HG03439 (cell line): ENCODE data around the gene TMEM14C.
A peak's percentile ranks its signal among the peaks of the same experiment; 100 is the strongest.
"Not testable (repeated sequence)": the region's sequence is repeated elsewhere in the genome, so short reads cannot be mapped to it uniquely, and the experiment has no call there.

Experiments used
- ATAC-seq: cut with Tn5 transposase; IDR thresholded peaks from one replicate; pipeline ENCODE4 v1.9.1; 2021; ENCODE audit warnings: mild to moderate bottlenecking, moderate library complexity; ENCODE audit not compliant: unreplicated experiment

Gene TMEM14C

GRCh38 chr6:10720960-10721849 is 1.7 kb upstream of the TMEM14C start:
- not testable (repeated sequence) for ATAC-seq

- no peak for ATAC-seq
Observed at GRCh38 chr6:10721850-10722569, 860 bp upstream of the TMEM14C start.

- ATAC-seq: no peak
Observed at GRCh38 chr6:10722570-10722819, 375 bp upstream of the TMEM14C start.

- ATAC-seq: no peak
Observed at GRCh38 chr6:10723567-10723881, 654 bp downstream of the TMEM14C start.

GRCh38 chr6:10725044-10725443 is 2.2 kb downstream of the TMEM14C start:
- no peak for ATAC-seq

- no peak for ATAC-seq
Observed at GRCh38 chr6:10725716-10726115, 2.8 kb downstream of the TMEM14C start.

- no peak for ATAC-seq
Observed at GRCh38 chr6:10730254-10730653, 7.4 kb downstream of the TMEM14C start.

GRCh38 chr6:10733151-10733715 is 10.4 kb downstream of the TMEM14C start:
- no peak for ATAC-seq

- ATAC-seq: no peak
Observed at GRCh38 chr6:10733863-10734262, 11.0 kb downstream of the TMEM14C start.

- no peak for ATAC-seq
Observed at GRCh38 chr6:10736731-10737130, 13.9 kb downstream of the TMEM14C start.

- ATAC-seq: no peak
Observed at GRCh38 chr6:10740061-10740460, 17.2 kb downstream of the TMEM14C start.

GRCh38 chr6:10741643-10742042 is 18.8 kb downstream of the TMEM14C start:
- ATAC-seq: not testable (repeated sequence)

- ATAC-seq: no peak
Observed at GRCh38 chr6:10742251-10742650, 19.4 kb downstream of the TMEM14C start.

- ATAC-seq: no peak
Observed at GRCh38 chr6:10743515-10743914, 20.6 kb downstream of the TMEM14C start.

- ATAC-seq: no peak
Observed at GRCh38 chr6:10745116-10745515, 22.2 kb downstream of the TMEM14C start.

- ATAC-seq: no peak
Observed at GRCh38 chr6:10746915-10747250, 24.0 kb downstream of the TMEM14C start.

GRCh38 chr6:10747251-10747972 is 24.5 kb downstream of the TMEM14C start, which contains the start of gene TMEM14B:
TSS of gene TMEM14B (plus strand) at chr6:10747805. CDS start at chr6:10749246, 1,441 bp downstream.
- ATAC-seq: peak; percentile 94

- no peak for ATAC-seq
Observed at GRCh38 chr6:10749734-10750133, 26.9 kb downstream of the TMEM14C start.

- not testable (repeated sequence) for ATAC-seq
Observed at GRCh38 chr6:10750568-10750967, 27.7 kb downstream of the TMEM14C start.

GRCh38 chr6:10751757-10752156 is 28.9 kb downstream of the TMEM14C start:
- ATAC-seq: not testable (repeated sequence)

- ATAC-seq: no peak
Observed at GRCh38 chr6:10756085-10756484, 33.2 kb downstream of the TMEM14C start.
